ENCODE data around the gene KTN1. TPM values are rescaled to one million over a fixed set of nuclear protein-coding genes. Genes with fewer than 3 reads are reported as not detected.

The KTN1 gene
- total and polyA plus RNA-seq, 9 donors: 84.4 to 144 (median 118) TPM

DNA sequence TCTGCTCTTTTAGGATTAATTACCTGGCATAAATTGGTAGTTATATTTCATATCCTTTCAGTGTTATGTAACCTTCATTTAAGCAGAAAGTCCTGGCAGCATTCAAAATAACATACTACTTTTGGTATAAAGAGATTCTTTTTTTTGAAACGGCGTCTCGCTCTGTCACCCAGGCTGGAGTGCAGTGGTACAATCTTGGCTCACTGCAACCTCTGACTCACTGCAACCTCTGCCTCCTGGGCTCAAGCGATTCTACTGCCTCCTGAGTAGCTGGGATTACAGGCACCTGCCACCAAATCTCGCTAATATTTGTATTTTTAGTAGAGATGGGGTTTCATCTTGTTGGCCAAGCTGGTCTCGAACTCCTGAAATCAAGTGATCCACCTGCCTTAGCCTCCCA lies 9.2 kb downstream of the KTN1 start:
- no peaks in the 10 kb centered on the region for H3K9me3 ChIP-seq
- no peak for DNase-seq
- no peaks in the 10 kb centered on the region for H3K36me3 ChIP-seq
- no peak overlapping the region for H3K27ac ChIP-seq
- H3K27me3 ChIP-seq: no peaks in the 10 kb centered on the region
- intact Hi-C loops (cut with DNase I): no loop called here
- no peak for TF ChIP-seq POLR2A (IDR thresholded peaks at IDR 0.05)
- TF ChIP-seq EP300 (IDR thresholded peaks at IDR 0.05): no peak
- TF ChIP-seq, protein P1, sequence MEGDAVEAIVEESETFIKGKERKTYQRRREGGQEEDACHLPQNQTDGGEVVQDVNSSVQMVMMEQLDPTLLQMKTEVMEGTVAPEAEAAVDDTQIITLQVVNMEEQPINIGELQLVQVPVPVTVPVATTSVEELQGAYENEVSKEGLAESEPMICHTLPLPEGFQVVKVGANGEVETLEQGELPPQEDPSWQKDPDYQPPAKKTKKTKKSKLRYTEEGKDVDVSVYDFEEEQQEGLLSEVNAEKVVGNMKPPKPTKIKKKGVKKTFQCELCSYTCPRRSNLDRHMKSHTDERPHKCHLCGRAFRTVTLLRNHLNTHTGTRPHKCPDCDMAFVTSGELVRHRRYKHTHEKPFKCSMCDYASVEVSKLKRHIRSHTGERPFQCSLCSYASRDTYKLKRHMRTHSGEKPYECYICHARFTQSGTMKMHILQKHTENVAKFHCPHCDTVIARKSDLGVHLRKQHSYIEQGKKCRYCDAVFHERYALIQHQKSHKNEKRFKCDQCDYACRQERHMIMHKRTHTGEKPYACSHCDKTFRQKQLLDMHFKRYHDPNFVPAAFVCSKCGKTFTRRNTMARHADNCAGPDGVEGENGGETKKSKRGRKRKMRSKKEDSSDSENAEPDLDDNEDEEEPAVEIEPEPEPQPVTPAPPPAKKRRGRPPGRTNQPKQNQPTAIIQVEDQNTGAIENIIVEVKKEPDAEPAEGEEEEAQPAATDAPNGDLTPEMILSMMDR (IDR thresholded peaks at IDR 0.05): no peak
- H3K4me1 ChIP-seq (ENCODE audit: insufficient read depth): peaks cover 3% of the 10 kb centered on the region
- H3K4me3 ChIP-seq: no peak overlapping the region
- 77 to 86% (median 78%) methylated on average over 6 of the region's 6 CpGs for WGBS, 3 donors

DNA sequence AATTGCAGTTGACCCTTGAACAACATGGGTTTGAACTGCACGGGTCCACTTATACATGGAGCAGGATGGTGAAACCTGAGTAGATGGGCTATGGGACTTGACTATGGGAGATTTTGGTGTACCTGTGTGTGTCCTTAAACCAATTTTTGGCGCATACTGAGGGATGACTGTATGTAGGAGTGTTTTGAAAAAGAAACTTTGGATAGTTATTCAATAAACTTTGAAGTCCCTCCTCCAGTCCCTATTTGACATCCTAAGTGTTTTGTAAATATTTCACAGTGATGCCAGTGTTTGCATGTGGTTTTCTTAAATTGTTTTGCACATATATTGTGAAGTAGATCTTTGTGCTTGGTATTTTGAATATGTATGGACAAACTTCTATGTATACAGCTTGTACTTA lies 12.4 kb downstream of the KTN1 start:
- no peak for TF ChIP-seq POLR2A (IDR thresholded peaks at IDR 0.05)
- TF ChIP-seq, protein P1 (IDR thresholded peaks at IDR 0.05): no peak
- no peak for TF ChIP-seq EP300 (IDR thresholded peaks at IDR 0.05)
- peaks cover 5% of the 10 kb centered on the region for H3K4me1 ChIP-seq (ENCODE audit: insufficient read depth)
- intact Hi-C loops (cut with DNase I): no loop called here
- no peaks in the 10 kb centered on the region for H3K9me3 ChIP-seq
- DNase-seq: no peak
- WGBS, 3 donors: 43 to 65% (median 61%) methylated on average over 2 of the region's 2 CpGs
- no peak overlapping the region for H3K27ac ChIP-seq
- no peak overlapping the region for H3K4me3 ChIP-seq
- H3K36me3 ChIP-seq: no peaks in the 10 kb centered on the region
- no peaks in the 10 kb centered on the region for H3K27me3 ChIP-seq

DNA sequence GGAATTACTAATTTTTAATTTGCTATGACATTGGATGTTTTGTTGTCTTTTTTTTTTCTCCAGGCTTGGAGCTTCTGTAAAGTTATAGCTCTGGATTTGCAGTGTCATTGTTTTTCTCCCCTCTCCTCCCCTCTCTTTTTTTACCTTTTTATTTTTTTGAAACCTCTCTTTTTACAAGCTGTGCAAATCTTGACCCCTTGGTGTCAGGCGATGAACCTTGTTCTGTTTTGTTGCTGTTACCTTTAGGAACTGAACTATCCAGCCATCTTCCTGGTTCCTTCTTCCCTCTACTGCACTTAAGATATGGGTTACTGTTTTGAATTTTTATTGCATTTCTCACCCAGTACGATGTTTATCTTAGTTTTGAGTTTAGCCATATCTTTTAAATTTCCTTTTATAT lies 13.7 kb downstream of the KTN1 start:
- no peak for TF ChIP-seq EP300 (IDR thresholded peaks at IDR 0.05)
- TF ChIP-seq, protein P1 (IDR thresholded peaks at IDR 0.05): no peak
- no peak for TF ChIP-seq POLR2A (IDR thresholded peaks at IDR 0.05)
- no peak overlapping the region for H3K27ac ChIP-seq

DNA sequence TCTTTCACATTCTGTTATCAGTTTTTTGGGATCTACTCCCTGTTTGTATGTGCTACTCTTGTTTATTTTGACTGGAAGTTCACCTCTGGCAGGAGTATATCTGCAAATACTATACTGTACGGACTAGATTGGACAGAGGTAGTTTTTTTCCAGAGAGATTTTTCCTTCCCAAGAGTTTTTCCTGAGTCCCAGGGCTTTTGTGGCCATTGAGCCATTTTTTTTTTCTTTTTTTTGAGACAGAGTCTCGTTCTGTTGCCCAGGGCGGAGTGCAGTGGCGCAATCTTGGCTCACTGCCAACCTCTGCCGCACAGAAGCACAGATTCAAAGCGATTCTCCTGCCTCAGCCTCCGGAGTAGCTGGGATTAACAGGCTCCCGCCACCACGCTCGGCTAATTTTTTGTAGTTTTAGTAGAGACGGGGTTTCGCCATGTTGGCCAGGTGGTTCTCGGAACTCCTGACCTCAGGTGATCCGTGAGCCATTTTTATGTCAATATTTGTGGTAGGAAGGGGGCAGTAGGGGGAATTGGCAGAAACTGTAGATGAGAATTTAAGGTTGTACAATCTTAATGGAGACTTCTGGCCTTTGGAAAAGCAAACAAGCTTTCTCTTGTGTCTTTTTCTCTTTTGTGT lies 19.4 kb downstream of the KTN1 start:
- Histone ChIP-seq H3K27me3 (no peaks in the 10 kb centered on the region), H3K27ac (no peak overlapping the region), H3K4me1 (ENCODE audit: insufficient read depth) (peaks cover 6% of the 10 kb centered on the region), H3K4me3 (no peak overlapping the region), H3K9me3 (no peaks in the 10 kb centered on the region), H3K36me3 (no peaks in the 10 kb centered on the region)
- intact Hi-C loops (cut with DNase I): no loop called here
- DNase-seq: peak in 2 of 5 donors; percentile 21 to 28
- 90 to 96% (median 93%) methylated on average over 14 of the region's 14 CpGs for WGBS, 3 donors
- TF ChIP-seq, protein P1 (IDR thresholded peaks at IDR 0.05): no peak
- no peak for TF ChIP-seq POLR2A (IDR thresholded peaks at IDR 0.05)
- TF ChIP-seq EP300 (IDR thresholded peaks at IDR 0.05): no peak

More for the DNA sequence above, 13.7 kb downstream of the KTN1 start:
- intact Hi-C loops (cut with DNase I): no loop called here
- H3K36me3 ChIP-seq: no peaks in the 10 kb centered on the region
- no peaks in the 10 kb centered on the region for H3K27me3 ChIP-seq
- no peaks in the 10 kb centered on the region for H3K9me3 ChIP-seq
- 43 to 48% (median 44%) methylated on average over 2 of the region's 2 CpGs for WGBS, 3 donors
- H3K4me1 ChIP-seq (ENCODE audit: insufficient read depth): peaks cover 5% of the 10 kb centered on the region
- DNase-seq: no peak
- no peak overlapping the region for H3K4me3 ChIP-seq

All from ovary (tissue), 9 donors.